SW 1271 (cell line): ENCODE results near the gene PRPF40A.

Experiments
- DNase-seq, 2 experiments: peaks; one replicate each; lab custom pipeline; 2025; lab: John Stamatoyannopoulos, UW

The PRPF40A gene

GRCh38 chr2:152718076-152718908 is 1.0 kb upstream of the PRPF40A start, which contains the start of gene ARL6IP6:
Gene ARL6IP6, plus strand, starts transcription at chr2:152718620. Its CDS starts 5 bp downstream, at chr2:152718625.
- peak; percentile 81 to 85 for DNase-seq

GRCh38 chr2:152716805-152717227 is 445 bp downstream of the PRPF40A start:
- DNase-seq, result peak in 1 of 2 experiments; percentile 72

GRCh38 chr2:152715854-152716428 is 1.3 kb downstream of the PRPF40A start:
- peak; percentile 14 to 58 for DNase-seq

GRCh38 chr2:152715112-152715511 is 2.1 kb downstream of the PRPF40A start:
- no peak for DNase-seq

DNA sequence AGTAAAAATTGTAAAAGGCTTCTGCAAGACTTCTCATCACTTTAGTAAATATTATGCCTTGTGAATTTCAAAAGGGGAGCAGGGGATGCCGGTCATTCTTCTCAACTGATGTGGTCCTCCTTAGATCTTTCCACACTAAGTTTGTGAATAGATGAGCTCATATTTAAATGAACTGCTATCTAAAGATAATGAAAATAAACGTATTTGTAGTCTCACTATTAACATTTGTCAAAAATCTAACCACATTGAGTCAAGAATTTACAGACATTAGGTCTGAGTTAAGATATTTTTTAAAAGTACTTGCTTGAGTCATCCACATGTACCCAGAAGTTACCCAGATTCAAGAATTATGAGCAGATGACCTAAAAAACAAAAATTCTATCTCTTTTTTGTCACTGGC is 6.5 kb downstream of the PRPF40A start:
- DNase-seq, result no peak

DNA sequence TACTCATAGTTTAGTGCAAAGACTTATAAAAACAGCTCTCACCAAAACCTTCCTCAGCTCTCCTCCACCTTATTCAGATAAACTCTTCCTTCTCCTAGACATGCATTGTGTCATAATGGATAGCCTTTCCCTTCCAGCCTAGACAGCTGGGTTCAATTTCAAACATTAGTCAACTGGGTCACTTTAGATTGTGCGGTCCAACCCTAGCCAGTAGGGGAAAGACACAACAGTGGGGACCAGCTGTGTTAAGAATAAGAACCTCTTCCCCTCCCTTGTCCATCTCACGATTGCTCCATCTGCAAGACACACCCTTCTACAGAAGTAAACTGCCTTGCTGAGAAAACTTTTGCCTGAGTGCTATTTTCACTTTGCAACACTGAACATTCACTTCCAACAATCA is 8.5 kb downstream of the PRPF40A start:
- no peak for DNase-seq

DNA sequence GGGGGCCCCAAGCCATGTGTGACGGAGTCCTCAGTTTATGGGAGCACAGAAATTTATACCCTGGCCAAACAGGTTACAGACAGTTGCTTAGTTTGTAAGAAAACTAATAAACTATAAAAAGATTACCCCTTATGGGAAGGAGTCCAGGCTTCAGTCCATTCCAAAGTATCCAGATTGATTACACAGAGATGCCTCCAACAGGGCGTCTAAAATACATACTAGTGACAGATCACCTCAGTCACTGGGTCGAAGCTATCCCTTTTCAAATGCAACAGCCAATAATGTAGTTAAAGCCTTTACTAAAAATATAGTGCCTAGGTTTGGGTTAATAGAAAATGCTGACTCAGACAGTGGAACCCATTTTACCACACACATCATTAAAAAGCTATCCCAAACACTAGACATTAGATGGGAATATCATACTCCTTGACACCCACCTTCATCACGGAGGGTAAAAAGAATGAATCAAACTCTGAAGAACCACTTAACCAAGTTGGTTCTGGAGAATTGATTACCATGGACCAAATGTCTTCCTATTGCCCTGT is 10.7 kb downstream of the PRPF40A start:
- no peak for DNase-seq

DNA sequence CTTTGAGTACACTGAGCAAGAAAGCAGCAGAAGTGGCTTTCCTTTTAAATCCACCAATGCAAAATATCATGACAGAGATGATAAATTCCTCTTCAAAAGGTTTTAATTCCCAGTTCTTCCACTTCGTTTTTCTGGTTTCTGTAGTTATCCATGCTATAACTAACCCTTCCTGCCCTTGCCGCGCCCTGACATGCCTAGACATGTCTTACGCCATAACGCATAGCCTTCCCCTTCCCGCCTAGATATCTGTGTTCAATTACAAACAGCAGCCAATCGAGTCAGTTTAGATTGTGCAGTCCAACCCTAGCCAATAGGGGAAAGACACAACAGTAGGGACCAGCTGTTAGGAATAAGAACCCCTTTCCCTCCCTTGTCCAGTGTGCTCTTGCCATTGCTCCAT is 16.1 kb downstream of the PRPF40A start:
- no peak for DNase-seq

GRCh38 chr2:152696476-152696875 is 20.8 kb downstream of the PRPF40A start:
- DNase-seq, result no peak

DNA sequence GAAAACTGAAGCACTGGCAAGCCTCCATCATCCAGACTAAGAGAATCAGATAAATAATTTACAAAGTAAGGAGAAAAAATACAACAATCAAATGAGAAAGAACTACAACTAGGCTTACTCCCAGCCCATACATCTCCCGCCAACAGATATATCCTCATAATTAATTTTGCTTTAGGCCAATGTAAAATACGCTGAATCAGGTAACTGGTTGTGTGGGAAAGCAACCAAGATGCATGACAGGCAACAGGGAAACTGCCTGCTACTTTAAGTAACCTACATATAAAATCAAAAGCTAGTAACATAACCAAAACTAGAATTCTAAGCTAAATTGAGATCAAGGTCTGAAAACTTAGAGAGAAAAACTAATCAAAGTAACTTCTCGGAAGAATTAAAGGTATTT is 21.5 kb downstream of the PRPF40A start:
- no peak for DNase-seq

DNA sequence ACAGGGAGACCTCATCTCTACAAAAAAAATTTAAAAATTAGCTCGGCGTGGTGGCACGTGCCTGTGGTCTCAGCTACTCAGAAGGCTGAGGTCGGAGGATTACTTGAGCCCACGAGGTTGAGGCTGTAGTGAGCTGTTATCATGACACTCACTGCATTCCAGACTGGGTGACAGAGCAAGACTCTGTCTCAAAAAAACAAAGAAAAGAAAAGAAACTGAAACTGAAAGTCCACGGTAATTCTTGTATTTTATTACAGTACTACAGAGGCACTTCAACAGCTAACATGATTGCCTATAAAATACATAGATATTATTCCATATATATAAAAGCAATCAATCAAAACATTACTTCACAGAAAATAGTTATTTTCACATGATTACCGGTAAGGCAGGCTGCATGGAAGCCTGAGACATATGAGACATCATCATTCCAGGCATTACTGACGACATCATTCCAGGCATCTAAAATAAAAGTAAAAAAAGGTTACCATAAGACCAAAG is 23.1 kb downstream of the PRPF40A start:
- DNase-seq, result peak; percentile 39 to 83

DNA sequence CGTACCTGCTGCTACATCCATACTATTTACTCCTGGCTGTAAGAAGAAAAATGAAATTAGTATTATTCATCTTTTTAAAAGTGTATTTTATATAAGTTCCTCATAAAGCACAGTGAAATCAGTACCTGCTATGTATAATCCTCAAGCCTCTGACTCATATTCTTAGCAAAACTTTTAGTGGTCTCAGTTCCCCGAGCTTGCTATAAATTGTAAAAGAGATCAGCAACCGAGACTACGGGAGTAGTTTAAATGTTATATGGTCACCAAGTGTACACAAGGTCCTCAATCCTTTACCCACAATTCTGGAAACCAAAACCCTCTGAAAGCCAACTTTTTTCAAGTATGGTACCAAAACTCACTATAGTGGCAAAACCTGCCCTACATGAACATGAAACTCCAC is 24.2 kb downstream of the PRPF40A start:
- no peak for DNase-seq

GRCh38 chr2:152686321-152686720 is 30.9 kb downstream of the PRPF40A start:
- DNase-seq, result no peak

GRCh38 chr2:152683400-152683799 is 33.9 kb downstream of the PRPF40A start:
- no peak for DNase-seq

- DNase-seq, result no peak
These were observed 34.6 kb downstream of the PRPF40A start for GRCh38 chr2:152682663-152683062.

DNA sequence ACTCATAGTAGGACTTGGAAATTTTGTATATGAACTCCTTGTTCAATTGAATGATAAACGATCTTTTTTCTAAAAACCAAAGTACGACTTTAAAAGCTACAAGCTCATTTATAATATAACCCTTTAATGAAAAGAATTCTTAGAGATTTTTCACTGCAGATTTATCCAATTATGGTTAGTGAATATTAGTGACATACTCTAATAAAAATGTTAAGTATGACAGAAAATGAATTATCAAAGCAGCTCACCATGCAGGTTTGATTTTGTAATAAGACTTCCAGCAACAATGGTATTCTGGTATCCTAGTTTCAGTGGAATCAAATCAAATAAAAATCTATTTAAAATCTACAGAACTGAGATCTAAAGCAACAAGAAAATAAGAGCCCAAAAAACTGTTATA is 38.5 kb downstream of the PRPF40A start:
- DNase-seq, result no peak

DNA sequence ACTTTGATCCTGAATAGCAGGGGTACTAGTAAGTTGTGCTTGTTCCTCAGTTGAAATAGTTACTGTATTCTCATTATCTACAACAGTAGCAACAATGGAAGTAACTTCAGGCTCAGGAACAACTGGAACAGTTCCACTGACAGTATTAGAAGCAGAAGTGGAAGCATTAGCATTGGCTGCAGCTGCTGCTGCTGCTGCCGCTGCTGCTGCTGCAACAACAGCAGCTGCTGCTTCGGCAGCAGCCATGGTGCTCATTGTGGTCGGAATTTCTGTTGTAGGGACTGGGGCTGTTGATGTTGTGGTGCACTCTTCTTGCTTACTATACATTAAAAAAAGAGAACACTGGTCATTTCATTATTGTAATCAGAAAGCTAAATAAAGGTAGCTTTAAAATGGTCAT is 40.8 kb downstream of the PRPF40A start:
- DNase-seq, result no peak

GRCh38 chr2:152674334-152674733 is 42.9 kb downstream of the PRPF40A start:
- DNase-seq, result no peak

DNA sequence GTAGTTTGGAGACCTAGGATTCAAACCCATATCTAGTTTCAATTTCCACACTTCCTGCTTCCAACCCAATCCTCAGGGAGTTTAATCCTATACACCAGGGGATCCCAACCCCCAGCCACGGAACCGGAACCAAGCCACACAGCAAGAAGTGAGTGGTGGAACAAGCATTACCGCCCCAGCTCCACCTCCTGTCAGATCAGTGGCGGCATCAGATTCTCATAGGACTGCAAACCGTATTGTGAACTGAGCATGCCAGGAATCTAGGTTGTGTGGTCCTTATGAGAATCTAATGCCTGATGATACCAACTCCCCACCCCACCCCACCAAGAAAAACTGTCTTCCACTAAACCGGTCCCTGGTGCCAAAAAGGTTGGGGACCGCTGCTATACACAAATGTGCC is 52.5 kb downstream of the PRPF40A start:
- DNase-seq, result no peak

DNA sequence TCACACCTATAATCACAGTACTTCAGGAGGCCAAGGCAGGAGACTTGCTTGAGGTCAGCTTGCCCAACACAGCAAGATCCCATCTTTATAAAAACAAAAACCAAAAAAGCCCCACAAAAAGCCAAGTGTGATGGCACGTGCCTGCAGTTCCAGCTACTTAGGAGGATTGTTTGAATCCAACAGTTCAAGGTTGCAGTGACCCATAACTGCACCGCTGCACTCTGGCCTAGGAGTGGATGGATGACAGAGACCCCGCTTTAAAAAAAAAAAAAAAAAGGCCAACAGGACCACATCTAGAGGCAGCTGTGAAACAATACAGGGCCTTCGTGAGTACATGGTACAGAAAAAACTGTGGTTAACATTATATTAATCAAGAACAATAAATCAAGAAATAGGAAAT is 56.2 kb downstream of the PRPF40A start:
- DNase-seq, result no peak

DNA sequence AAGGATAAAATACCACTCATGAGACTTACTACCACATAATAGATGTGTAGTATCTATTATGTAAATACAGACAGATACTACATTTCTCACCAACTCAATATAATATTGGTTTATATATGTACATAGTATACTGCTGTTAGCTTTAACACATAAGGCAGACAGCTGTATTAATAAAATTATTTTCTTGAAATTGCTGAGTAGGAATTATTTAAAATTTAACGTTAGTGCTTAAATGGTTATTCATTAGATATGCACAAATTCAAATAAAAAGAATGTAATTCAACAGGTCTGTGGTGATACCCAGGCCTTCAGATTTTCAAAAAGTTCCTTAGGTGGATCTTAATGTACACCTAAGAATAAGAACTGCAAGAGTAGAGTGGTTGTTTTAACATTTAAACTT is 59.0 kb downstream of the PRPF40A start:
- DNase-seq, result no peak

DNA sequence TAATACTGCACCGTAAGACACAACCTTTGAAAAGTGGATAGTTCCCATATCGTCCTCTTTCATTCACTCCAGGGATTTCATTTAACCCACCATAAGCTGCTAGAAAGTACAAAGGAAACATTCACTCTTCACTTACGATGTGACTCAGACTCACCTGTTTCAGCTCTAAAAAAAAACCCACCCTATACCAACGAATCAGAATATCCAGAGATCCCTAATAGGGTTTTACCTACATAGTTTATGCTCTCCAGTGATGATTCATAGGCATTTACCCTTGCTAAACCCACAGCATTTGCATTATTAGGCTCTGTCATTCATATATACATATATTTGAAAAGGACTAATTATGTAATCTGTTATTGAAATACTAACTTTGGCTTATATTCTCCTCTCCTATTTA is 60.2 kb downstream of the PRPF40A start:
- no peak for DNase-seq

- DNase-seq, result no peak
These were observed 61.4 kb downstream of the PRPF40A start for GRCh38 chr2:152655880-152656279.
